OCI-LY3 (cell line): Measurements from ENCODE around the gene CLEC3B.

Source experiments
- H2AFZ ChIP-seq: fragments of 200-600, 300-600 bp; shearing (Covaris generic); 2 replicates; pipeline ENCODE4 v1.6.0; 2014; ENCODE audit warnings: antibody characterized with exemption, low read depth, low read length
- H3K27ac ChIP-seq: fragments of 200-600, 300-600 bp; sonication (generic); 2 replicates; pipeline ENCODE4 v1.5.1; 2014; ENCODE audit warnings: mild to moderate bottlenecking, low read length, moderate library complexity, mixed read lengths
- H3K27me3 ChIP-seq: fragments of 200-600, 300-600 bp; sonication (generic); 2 replicates; pipeline ENCODE4 v1.6.1; 2014; ENCODE audit warnings: low read depth, low read length, mixed read lengths
- H3K36me3 ChIP-seq: fragments of 200-600, 300-600 bp; sonication (generic); replicated peaks from 2 replicates; pipeline ENCODE3; 2014; ENCODE audit warnings: low read depth, low read length, mixed read lengths
- H3K4me1 ChIP-seq: fragments of 300-600, 200-600 bp; sonication (generic); 2 replicates; pipeline ENCODE4 v1.6.1; 2014; ENCODE audit warnings: low read length, mixed read lengths
- H3K4me2 ChIP-seq: fragments of 200-600, 300-600 bp; sonication (generic); 2 replicates; pipeline ENCODE4 v1.6.1; 2014; ENCODE audit warnings: low read length, mixed read lengths
- H3K4me3 ChIP-seq: fragments of 300-600, 200-600 bp; sonication (generic); 2 replicates; pipeline ENCODE4 v1.5.1; 2014; ENCODE audit warnings: antibody characterized with exemption, mild to moderate bottlenecking, low read length, moderate library complexity
- H3K79me2 ChIP-seq: fragments of 300-600, 200-600 bp; shearing (Covaris generic); 2 replicates; pipeline ENCODE4 v1.6.1; 2014; ENCODE audit warnings: mild to moderate bottlenecking, low read length, mixed read lengths
- H3K9ac ChIP-seq: fragments of 300-600, 200-600 bp; shearing (Covaris generic); 2 replicates; pipeline ENCODE4 v1.6.0; 2014; ENCODE audit warnings: mild to moderate bottlenecking, low read length, moderate library complexity
- H3K9me3 ChIP-seq: fragments of 200-600, 300-600 bp; shearing (Covaris generic); 2 replicates; pipeline ENCODE4 v1.6.1; 2014; ENCODE audit warnings: low read length, mixed read lengths; ENCODE audit not compliant: insufficient read depth
- H4K20me1 ChIP-seq: fragments of 200-600, 300-600 bp; sonication (generic); 2 replicates; pipeline ENCODE4 v1.6.1; 2016; ENCODE audit warnings: low read length, mixed read lengths; ENCODE audit not compliant: insufficient read depth
- CTCF ChIP-seq: fragments of 200-600, 300-600 bp; sonication (generic); IDR thresholded peaks from 2 replicates; pipeline ENCODE4 v1.5.1; 2014; ENCODE audit warnings: antibody characterized with exemption, low read length, low read depth
- EZH2phosphoT487 ChIP-seq: fragments of 200-600 bp; shearing (Covaris generic); IDR thresholded peaks from 2 replicates; pipeline ENCODE4 v1.6.1; 2018; ENCODE audit warnings: antibody characterized with exemption, mixed run types, low read depth

The CLEC3B gene

GRCh38 chr3:45003406-45003805, 22.7 kb upstream of the CLEC3B start:
- H4K20me1 ChIP-seq = no peaks in the 10 kb centered on the region
- H3K27me3 ChIP-seq = no peaks in the 10 kb centered on the region
- no peak for TF ChIP-seq CTCF
- H3K79me2 ChIP-seq = no peaks in the 10 kb centered on the region
- H3K36me3 ChIP-seq = peaks cover 82% of the 10 kb centered on the region
- H3K27ac ChIP-seq = no peak overlapping the region
- no peaks in the 10 kb centered on the region for H3K9me3 ChIP-seq
- H3K4me3 ChIP-seq = no peak overlapping the region
- H3K4me2 ChIP-seq = no peak overlapping the region
- H2AFZ ChIP-seq = no peak overlapping the region
- H3K4me1 ChIP-seq = no peaks in the 10 kb centered on the region
- no peak overlapping the region for H3K9ac ChIP-seq

GRCh38 chr3:45003859-45004258, 22.2 kb upstream of the CLEC3B start:
- Histone ChIP-seq H3K4me3 (no peak overlapping the region), H4K20me1 (no peaks in the 10 kb centered on the region), H3K4me2 (no peak overlapping the region), H3K27me3 (no peaks in the 10 kb centered on the region), H2AFZ (no peak overlapping the region), H3K79me2 (no peaks in the 10 kb centered on the region), H3K9me3 (no peaks in the 10 kb centered on the region), H3K4me1 (no peaks in the 10 kb centered on the region), H3K27ac (no peak overlapping the region), H3K9ac (no peak overlapping the region), H3K36me3 (peaks cover 82% of the 10 kb centered on the region)
- no peak for TF ChIP-seq EZH2phosphoT487
- no peak for TF ChIP-seq CTCF

- Histone ChIP-seq H4K20me1 (peaks cover 11% of the 10 kb centered on the region), H3K27ac (no peak overlapping the region), H2AFZ (no peak overlapping the region), H3K79me2 (no peaks in the 10 kb centered on the region), H3K36me3 (peaks cover 63% of the 10 kb centered on the region), H3K4me2 (no peak overlapping the region), H3K9me3 (no peaks in the 10 kb centered on the region), H3K4me1 (peaks cover 18% of the 10 kb centered on the region), H3K9ac (no peak overlapping the region), H3K27me3 (no peaks in the 10 kb centered on the region), H3K4me3 (no peak overlapping the region)
- no peak for TF ChIP-seq EZH2phosphoT487
- no peak for TF ChIP-seq CTCF
Measured at GRCh38 chr3:45007091-45007490, 19.0 kb upstream of the CLEC3B start.

GRCh38 chr3:45008117-45008516, 18.0 kb upstream of the CLEC3B start:
- Histone ChIP-seq H3K4me1 (peaks cover 26% of the 10 kb centered on the region), H3K9ac (no peak overlapping the region), H3K4me2 (no peak overlapping the region), H3K27me3 (no peaks in the 10 kb centered on the region), H3K9me3 (no peaks in the 10 kb centered on the region), H3K27ac (no peak overlapping the region), H2AFZ (no peak overlapping the region), H3K79me2 (no peaks in the 10 kb centered on the region), H3K4me3 (no peak overlapping the region), H4K20me1 (peaks cover 19% of the 10 kb centered on the region), H3K36me3 (peaks cover 62% of the 10 kb centered on the region)
- TF ChIP-seq CTCF (no peak), EZH2phosphoT487 (no peak)
